Measurements from ENCODE around the gene ALPL. TPM values are rescaled to one million over a fixed set of nuclear protein-coding genes. Genes with fewer than 3 reads are reported as not detected.
A peak's percentile ranks its signal among the peaks of the same experiment; 100 is the strongest.

ALPL gene
- total and polyA plus RNA-seq, 2 of the 4 experiments (the other 2 are of a cell fraction) = 0.54 to 2.2 TPM

DNA sequence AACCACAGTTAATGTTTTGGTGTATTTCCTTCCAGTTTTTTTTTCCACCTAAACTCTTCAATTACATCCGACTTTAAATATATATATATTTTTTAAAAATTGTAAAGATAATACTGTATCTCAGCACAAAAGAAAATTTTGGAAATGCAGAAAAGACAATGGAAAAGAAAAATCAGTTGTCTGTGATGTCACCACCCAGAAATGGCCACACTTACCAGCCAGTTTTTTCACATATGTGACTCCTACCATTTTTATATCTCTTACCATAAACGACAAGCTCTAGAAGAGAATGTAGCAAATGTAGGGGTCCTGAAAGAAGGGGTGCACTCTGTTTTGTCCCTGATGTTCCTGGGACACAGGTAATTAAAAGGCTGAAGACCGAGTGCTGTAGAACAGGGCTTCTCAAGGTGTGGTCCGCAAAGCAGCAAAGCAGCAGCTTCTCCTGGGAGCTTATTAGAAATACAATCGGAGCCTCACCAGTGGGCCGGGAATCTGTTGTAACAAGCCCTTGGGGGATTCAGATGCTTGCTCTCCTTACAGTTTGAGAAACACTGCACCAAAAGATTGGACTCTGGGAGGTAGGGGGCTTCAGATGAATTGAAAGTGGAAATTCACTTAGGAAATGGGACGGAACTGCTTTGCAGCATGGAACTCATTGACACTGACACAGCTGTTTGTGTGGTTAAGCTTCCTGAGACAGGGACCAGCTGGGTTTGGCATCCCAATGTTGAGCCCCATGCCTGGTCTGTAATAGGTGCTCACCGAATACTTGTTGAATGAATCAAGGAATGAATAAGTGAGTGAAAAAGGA is 44.1 kb downstream of the ALPL start:
- WGBS, 2 experiments (ENCODE audit: extremely low coverage in 2 of 2, insufficient read length in 1 of 2) = 50% methylated on average over 2 of the region's 8 CpGs; no CpG with 5 or more reads in 1 of the 2 experiments
- H2BK120ac ChIP-seq (ENCODE audit: low read depth, low read length) = peak overlapping the region; percentile 94
- H4K91ac ChIP-seq (ENCODE audit: insufficient read depth, low read depth, low read length) = peak overlapping the region; percentile 81
- peak overlapping the region; percentile 96 for H2BK5ac ChIP-seq (ENCODE audit: low read depth, low read length, poor library complexity, severe bottlenecking)
- POLR2A ChIA-PET (ENCODE audit: unreplicated experiment) = interaction anchor here (0.7 kb wide), 1 partner anchor 41 kb away, joined by 8 read pairs; no protein-coding TSS in a partner anchor
- peak overlapping the region; percentile 49 for H3K56ac ChIP-seq (ENCODE audit: extremely low read depth, insufficient read depth, low read length)
- H2BK15ac ChIP-seq (ENCODE audit: low read depth, low read length) = peak overlapping the region; percentile 64; the same call in 1 of the 3 replicates
- BruUV-seq (replicated peaks) = no TSS peak
- CTCF ChIA-PET = interaction anchor here (0.7 kb wide), 1 partner anchor 1414 kb away, joined by 3 read pairs; no protein-coding TSS in a partner anchor
- H3K18ac ChIP-seq (ENCODE audit: low read depth, low read length) = peak overlapping the region; percentile 70
- H3K9me3 ChIP-seq (ENCODE audit: control insufficient read depth, insufficient read depth, low read length) = no peaks in the 10 kb centered on the region
- H3K9me1 ChIP-seq (ENCODE audit: insufficient read depth, low read length) = peaks cover 11% of the 10 kb centered on the region
- no peaks in the 10 kb centered on the region for H3K36me3 ChIP-seq (ENCODE audit: control insufficient read depth, insufficient read depth, low read length)
- dilution Hi-C loops (cut with HindIII; ENCODE audit: low sequenced_read_pairs, unreplicated experiment) (no loop called here), in situ Hi-C loops (cut with MboI; ENCODE audit: low sequenced_read_pairs) (no loop called here), intact Hi-C loops (cut with micrococcal nuclease) (no loop called here)
- H3K23ac ChIP-seq (ENCODE audit: low read depth, low read length) = peak overlapping the region; percentile 64; the same call in 1 of the 2 replicates
- no peaks in the 10 kb centered on the region for H3K79me1 ChIP-seq (ENCODE audit: low read depth in 1 of 2, low read length in 2 of 2)
- H3K27ac ChIP-seq (ENCODE audit: insufficient read depth, low read length) = peak overlapping the region; percentile 70
- peak overlapping the region; percentile 65 for H2AFZ ChIP-seq (replicated peaks; ENCODE audit: low read length, poor library complexity)
- peak overlapping the region; percentile 61 for H4K5ac ChIP-seq (ENCODE audit: low read depth, low read length)
- peak overlapping the region; percentile 8; the same call in 1 of the 2 replicates for H3K4me3 ChIP-seq (ENCODE audit: insufficient read depth, low read depth, low read length)
- peak overlapping the region; percentile 27 to 87; a peak in 3 of 4 replicates for H4K8ac ChIP-seq (ENCODE audit: low read depth in 2 of 2, low read length in 2 of 2)
- peak overlapping the region; percentile 88 for H2AK9ac ChIP-seq (replicated peaks; ENCODE audit: low read depth, low read length, poor library complexity)
- peak overlapping the region; percentile 71 for H2AK5ac ChIP-seq (ENCODE audit: low read depth, low read length)
- peak overlapping the region; percentile 78 for H3K4me2 ChIP-seq (ENCODE audit: low read depth, low read length)
- DNase-seq (peak; percentile 89), ATAC-seq (ENCODE audit: low read depth) (peak; percentile 84)
- H3K14ac ChIP-seq (replicated peaks; ENCODE audit: low read depth, low read length) = peak overlapping the region; percentile 90
- peak overlapping the region; percentile 94 for H2BK20ac ChIP-seq (ENCODE audit: low read depth, low read length)
- TF ChIP-seq MXI1 (IDR thresholded peaks at IDR 0.05; ENCODE audit: borderline replicate concordance, low read depth, low read length) (0 out of 2 replicates have a peak, but pooled peaks have one; percentile 16), BHLHE40 (IDR thresholded peaks at IDR 0.05; ENCODE audit: low read depth, low read length) (no peak), NFE2L2 (IDR thresholded peaks at IDR 0.05; ENCODE audit: low read depth, low read length) (0 out of 2 replicates have a peak, but pooled peaks have one; percentile 1), SMC3 (IDR thresholded peaks at IDR 0.05; ENCODE audit: low read depth, low read length) (no peak)
- no peaks in the 10 kb centered on the region for H4K20me1 ChIP-seq (ENCODE audit: insufficient read depth, low read length)
- peaks cover 3% of the 10 kb centered on the region; the same call in 1 of the 2 replicates for H3K27me3 ChIP-seq (ENCODE audit: control insufficient read depth, insufficient read depth, low read length)
- H3K9ac ChIP-seq (ENCODE audit: low read depth, low read length) = peak overlapping the region; percentile 31
- peak overlapping the region; percentile 84; the same call in 1 of the 2 replicates for H3K4ac ChIP-seq (ENCODE audit: low read depth, low read length)
- peaks cover 13% of the 10 kb centered on the region for H3K4me1 ChIP-seq (ENCODE audit: control insufficient read depth, insufficient read depth, low read length)

Data from IMR-90 (cell line).